ENCODE results near the gene FADS3.

DNA sequence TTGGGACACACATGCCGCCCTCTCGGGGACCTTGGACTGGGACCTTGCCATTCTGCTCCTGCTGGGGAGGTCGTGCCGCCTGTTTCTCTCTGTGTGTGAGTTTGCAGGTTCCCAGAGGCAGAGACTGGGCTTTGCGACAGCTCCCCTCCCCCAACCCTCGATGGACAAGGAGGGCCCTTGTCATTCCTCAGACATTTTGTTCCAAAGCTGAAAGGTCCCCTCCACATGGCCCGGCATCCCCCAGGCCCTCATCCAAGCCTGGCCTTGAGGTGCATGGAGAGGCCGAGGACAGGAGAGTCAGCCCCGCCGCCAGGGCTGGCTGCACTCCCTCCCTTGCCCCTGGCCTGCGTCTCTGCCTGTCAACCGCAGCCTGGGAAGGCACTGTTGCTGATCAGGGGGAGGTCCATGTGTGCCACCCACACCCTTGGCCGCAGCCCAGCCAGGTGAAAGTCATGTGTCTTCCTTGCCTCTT is 37.6 kb downstream of the FADS3 start:
- TF ChIP-seq POLR2A (IDR thresholded peaks at IDR 0.05) (no peak), POLR2AphosphoS5 (IDR thresholded peaks at IDR 0.05) (peak in 1 of 3 donors; percentile 22), EP300 (IDR thresholded peaks at IDR 0.05; ENCODE audit: low read depth) (no peak)
